Subcutaneous abdominal adipose tissue (tissue), 5 donors: ENCODE data around the gene ADARB2.

Experiments
- H3K27ac ChIP-seq: one replicate; pipeline ENCODE4 v1.7.0; 2013; ENCODE audit warnings: low read depth, mild to moderate bottlenecking, inconsistent platforms, low read length, moderate library complexity
- H3K27me3 ChIP-seq, 5 donors: one replicate each; pipeline ENCODE4 v1.7.0; 2013; ENCODE audit warnings: low read length in 5 of 5, inconsistent platforms in 1 of 5; ENCODE audit not compliant: control insufficient read depth in 5 of 5, insufficient read depth in 4 of 5
- H3K36me3 ChIP-seq, 5 donors: one replicate each; pipeline ENCODE4 v1.7.0; 2013; ENCODE audit warnings: low read length in 5 of 5; ENCODE audit not compliant: control insufficient read depth in 5 of 5, insufficient read depth in 5 of 5
- H3K4me1 ChIP-seq, 5 donors: one replicate each; pipeline ENCODE4 v1.7.0; 2013; ENCODE audit warnings: low read length in 5 of 5, mild to moderate bottlenecking in 3 of 5, moderate library complexity in 1 of 5; ENCODE audit not compliant: control insufficient read depth in 5 of 5, insufficient read depth in 5 of 5
- H3K4me3 ChIP-seq, 5 donors: one replicate each; pipeline ENCODE4 v1.7.0; 2013; ENCODE audit warnings: low read length in 5 of 5, low read depth in 1 of 5
- H3K9ac ChIP-seq, 5 donors: one replicate each; pipeline ENCODE4 v1.7.0; 2013; ENCODE audit warnings: low read length in 5 of 5, mild to moderate bottlenecking in 4 of 5, moderate library complexity in 3 of 5
- H3K9me3 ChIP-seq, 5 donors: one replicate each; pipeline ENCODE4 v1.7.0; 2013; ENCODE audit warnings: low read length in 5 of 5; ENCODE audit not compliant: control insufficient read depth in 5 of 5
- donor health status: healthy.
- donor health status: healthy.
- donor health status: healthy.
- donor health status: healthy.
- donor health status: healthy.

Gene ADARB2

GRCh38 chr10:1557081-1557480 is 180.2 kb downstream of the ADARB2 start:
- Histone ChIP-seq H3K4me3 (no peak overlapping the region), H3K4me1 (peaks cover 0 to 8% (median 0%) of the 10 kb centered on the region in 5 donors), H3K9ac (no peak overlapping the region), H3K9me3 (no peaks in the 10 kb centered on the region), H3K27me3 (peaks cover 0 to 21% (median 15%) of the 10 kb centered on the region in 5 donors), H3K27ac (no peak overlapping the region), H3K36me3 (no peaks in the 10 kb centered on the region)

DNA sequence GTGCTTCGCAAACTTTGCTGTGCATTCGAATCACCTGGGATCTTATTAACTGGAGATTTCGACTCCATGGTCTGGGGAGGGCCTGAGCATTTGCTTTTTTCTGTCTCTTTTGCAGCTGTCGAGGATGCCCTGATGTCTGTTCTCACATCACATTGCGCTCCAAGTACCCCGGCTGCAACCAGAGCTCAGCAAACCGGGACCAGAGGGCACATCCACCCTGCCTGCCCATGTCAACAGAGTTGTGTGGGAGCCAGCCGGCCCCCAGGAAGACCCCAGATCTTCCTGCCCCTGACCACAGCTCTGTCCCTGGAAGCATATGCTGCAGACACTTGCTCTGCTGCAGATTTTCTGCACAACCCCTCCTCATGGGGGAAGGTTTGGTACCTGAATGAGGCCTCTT is 180.8 kb downstream of the ADARB2 start:
- no peaks in the 10 kb centered on the region for H3K9me3 ChIP-seq
- no peaks in the 10 kb centered on the region for H3K36me3 ChIP-seq
- H3K4me3 ChIP-seq: no peak overlapping the region
- H3K4me1 ChIP-seq: peaks cover 0 to 8% (median 0%) of the 10 kb centered on the region in 5 donors
- H3K27me3 ChIP-seq: peaks cover 0 to 19% (median 15%) of the 10 kb centered on the region in 5 donors
- no peak overlapping the region for H3K27ac ChIP-seq
- H3K9ac ChIP-seq: no peak overlapping the region

DNA sequence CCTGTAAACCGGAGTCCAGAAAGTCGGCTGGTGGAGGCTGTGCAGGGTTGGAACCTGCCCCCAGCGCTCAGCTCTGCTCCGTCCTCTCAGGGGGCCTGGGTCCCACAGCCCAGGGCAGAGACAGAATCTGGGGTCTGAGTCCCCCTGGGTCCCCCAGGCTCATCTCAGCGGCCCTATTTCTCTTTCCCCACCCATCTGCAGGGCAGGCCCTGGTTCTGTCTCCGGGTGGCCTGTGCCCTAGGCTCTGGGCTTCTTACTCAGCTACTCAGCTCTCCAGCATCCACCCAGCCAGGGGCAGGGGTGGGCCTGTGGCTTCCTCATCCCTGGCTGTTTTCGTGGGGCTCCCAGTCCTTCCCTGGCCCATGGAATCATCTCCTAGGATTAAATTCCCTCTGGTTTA is 183.4 kb downstream of the ADARB2 start:
- Histone ChIP-seq H3K36me3 (no peaks in the 10 kb centered on the region), H3K9ac (no peak overlapping the region), H3K4me3 (no peak overlapping the region), H3K27me3 (peaks cover 0 to 14% (median 6%) of the 10 kb centered on the region in 5 donors), H3K4me1 (peaks cover 0 to 3% (median 0%) of the 10 kb centered on the region in 5 donors), H3K27ac (no peak overlapping the region), H3K9me3 (no peaks in the 10 kb centered on the region)

- Histone ChIP-seq H3K27me3 (peaks cover 0 to 13% (median 3%) of the 10 kb centered on the region in 5 donors), H3K9ac (no peak overlapping the region), H3K4me1 (peaks cover 0 to 3% (median 0%) of the 10 kb centered on the region in 5 donors), H3K9me3 (peaks cover 0 to 4% (median 0%) of the 10 kb centered on the region in 5 donors), H3K4me3 (no peak overlapping the region), H3K36me3 (no peaks in the 10 kb centered on the region), H3K27ac (no peak overlapping the region)
Measured at GRCh38 chr10:1552881-1553670, 184.2 kb downstream of the ADARB2 start.

DNA sequence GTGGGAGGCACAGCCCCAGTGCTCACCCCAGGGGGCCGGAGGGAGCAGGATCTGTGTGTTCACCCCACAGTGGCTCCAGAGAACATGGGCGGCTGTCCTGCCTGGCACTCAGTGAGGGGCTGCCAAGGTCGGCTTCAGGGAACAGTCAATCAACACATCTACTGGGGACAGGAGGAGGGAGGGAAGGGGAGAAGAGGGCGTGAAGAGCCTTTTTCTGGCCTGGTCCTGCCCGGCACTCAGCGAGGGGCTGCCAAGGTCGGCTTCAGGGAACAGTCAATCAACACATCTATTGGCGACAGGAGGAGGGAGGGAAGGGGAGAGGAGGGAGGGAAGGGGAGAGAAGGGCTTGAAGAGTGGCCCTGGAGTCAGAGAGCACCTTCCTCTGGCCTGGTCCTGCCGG is 184.9 kb downstream of the ADARB2 start:
- Histone ChIP-seq H3K4me1 (peaks cover 0 to 3% (median 0%) of the 10 kb centered on the region in 5 donors), H3K9ac (no peak overlapping the region), H3K36me3 (no peaks in the 10 kb centered on the region), H3K4me3 (no peak overlapping the region), H3K27me3 (peaks cover 0 to 10% (median 0%) of the 10 kb centered on the region in 5 donors), H3K27ac (no peak overlapping the region), H3K9me3 (peaks cover 0 to 6% (median 0%) of the 10 kb centered on the region in 5 donors)

DNA sequence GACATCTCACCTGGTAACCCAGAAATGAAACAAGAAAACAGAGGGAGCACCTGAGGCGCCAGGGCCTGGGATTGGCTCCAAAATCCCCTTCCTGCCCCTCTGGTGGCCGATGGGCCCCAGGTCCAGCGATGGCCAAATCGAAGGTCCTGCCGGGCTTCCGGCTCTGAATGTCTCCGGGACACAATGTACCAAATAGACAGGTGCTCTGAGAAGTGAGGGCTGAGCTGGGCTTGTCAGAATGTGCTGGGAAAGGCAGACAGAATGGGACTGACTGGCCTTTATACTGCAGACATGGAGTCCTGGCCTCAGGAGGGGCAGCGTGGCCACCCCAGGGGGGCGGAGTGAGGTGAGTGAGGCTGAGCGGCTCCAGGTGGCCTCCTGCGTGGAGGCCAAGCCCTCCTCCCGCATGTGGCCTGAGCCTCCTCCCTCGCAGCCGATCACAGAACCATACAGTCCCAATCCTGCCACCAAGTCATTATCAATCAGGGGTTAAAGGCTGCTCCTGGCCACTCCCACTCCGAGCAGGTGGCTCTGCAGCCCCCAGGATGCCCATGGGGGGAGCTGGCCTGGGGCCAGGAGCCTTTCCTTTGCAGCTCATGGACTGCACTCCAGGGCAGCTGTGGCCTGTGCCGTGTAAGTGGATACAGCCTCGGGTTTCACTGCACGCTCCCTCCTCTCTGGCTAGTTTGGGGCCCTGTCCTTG is 185.5 kb downstream of the ADARB2 start:
- H3K4me3 ChIP-seq: no peak overlapping the region
- no peak overlapping the region for H3K27ac ChIP-seq
- H3K9me3 ChIP-seq: peaks cover 0 to 6% (median 0%) of the 10 kb centered on the region in 5 donors
- peaks cover 0 to 5% (median 0%) of the 10 kb centered on the region in 5 donors for H3K27me3 ChIP-seq
- H3K36me3 ChIP-seq: no peaks in the 10 kb centered on the region
- peaks cover 0 to 3% (median 0%) of the 10 kb centered on the region in 5 donors for H3K4me1 ChIP-seq
- H3K9ac ChIP-seq: no peak overlapping the region

DNA sequence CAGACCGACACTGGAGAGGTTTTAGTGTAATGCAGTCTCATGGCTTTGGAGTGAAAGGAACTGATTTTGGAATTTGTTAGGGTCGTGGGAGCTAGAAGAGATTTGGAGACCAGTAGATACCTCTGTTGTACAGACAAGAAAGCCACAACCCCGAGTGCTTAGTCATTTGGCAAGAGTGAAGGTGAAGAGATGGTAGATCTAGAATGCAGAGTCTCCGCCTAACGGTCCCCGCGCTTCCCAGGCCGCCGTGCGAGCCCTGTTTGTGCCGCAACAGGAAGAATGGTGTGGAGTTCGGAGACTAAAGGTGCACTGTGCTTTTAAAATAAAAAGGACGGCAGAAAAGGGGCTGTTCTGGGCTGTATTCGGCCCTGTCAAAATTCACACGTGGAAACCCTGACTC is 186.7 kb downstream of the ADARB2 start:
- Histone ChIP-seq H3K36me3 (no peaks in the 10 kb centered on the region), H3K9me3 (peaks cover 0 to 6% (median 0%) of the 10 kb centered on the region in 5 donors), H3K9ac (no peak overlapping the region), H3K27ac (no peak overlapping the region), H3K4me1 (peaks cover 0 to 3% (median 0%) of the 10 kb centered on the region in 5 donors), H3K27me3 (peaks cover 0 to 6% (median 0%) of the 10 kb centered on the region in 5 donors), H3K4me3 (no peak overlapping the region)

DNA sequence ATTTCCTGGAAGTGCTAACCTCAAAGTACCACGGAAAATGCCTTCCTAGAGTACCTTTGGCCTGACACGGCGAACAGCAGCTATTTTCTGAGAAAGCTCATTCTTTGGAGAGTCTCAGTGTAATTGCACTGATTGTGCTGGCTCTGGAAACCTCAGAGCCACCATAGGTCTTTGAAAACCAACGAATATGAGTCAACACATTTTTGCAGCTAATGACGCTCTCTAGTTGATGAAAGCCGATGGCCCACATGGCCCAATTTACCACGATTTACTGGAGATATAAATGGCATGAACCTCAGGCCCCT is 187.1 kb downstream of the ADARB2 start:
- no peak overlapping the region for H3K9ac ChIP-seq
- H3K9me3 ChIP-seq: peaks cover 0 to 6% (median 0%) of the 10 kb centered on the region in 5 donors
- H3K4me1 ChIP-seq: peaks cover 0 to 3% (median 0%) of the 10 kb centered on the region in 5 donors
- H3K27ac ChIP-seq: no peak overlapping the region
- no peak overlapping the region for H3K4me3 ChIP-seq
- peaks cover 0 to 6% (median 0%) of the 10 kb centered on the region in 5 donors for H3K27me3 ChIP-seq
- H3K36me3 ChIP-seq: no peaks in the 10 kb centered on the region

- Histone ChIP-seq H3K27ac (no peak overlapping the region), H3K27me3 (peaks cover 0 to 6% (median 0%) of the 10 kb centered on the region in 5 donors), H3K36me3 (no peaks in the 10 kb centered on the region), H3K4me3 (no peak overlapping the region), H3K4me1 (peaks cover 0 to 3% (median 0%) of the 10 kb centered on the region in 5 donors), H3K9ac (peak overlapping the region in 1 of 5 donors; percentile 6), H3K9me3 (peaks cover 0 to 6% (median 0%) of the 10 kb centered on the region in 5 donors)
Measured at GRCh38 chr10:1549591-1550290, 187.6 kb downstream of the ADARB2 start.
